Measurements from ENCODE around the gene ABHD14A. TPM values are rescaled to one million over a fixed set of nuclear protein-coding genes. Genes with fewer than 3 reads are reported as not detected.

ABHD14A gene
- polyA plus RNA-seq, 4 donors = 24.2 to 36.6 (median 29.8) TPM

DNA sequence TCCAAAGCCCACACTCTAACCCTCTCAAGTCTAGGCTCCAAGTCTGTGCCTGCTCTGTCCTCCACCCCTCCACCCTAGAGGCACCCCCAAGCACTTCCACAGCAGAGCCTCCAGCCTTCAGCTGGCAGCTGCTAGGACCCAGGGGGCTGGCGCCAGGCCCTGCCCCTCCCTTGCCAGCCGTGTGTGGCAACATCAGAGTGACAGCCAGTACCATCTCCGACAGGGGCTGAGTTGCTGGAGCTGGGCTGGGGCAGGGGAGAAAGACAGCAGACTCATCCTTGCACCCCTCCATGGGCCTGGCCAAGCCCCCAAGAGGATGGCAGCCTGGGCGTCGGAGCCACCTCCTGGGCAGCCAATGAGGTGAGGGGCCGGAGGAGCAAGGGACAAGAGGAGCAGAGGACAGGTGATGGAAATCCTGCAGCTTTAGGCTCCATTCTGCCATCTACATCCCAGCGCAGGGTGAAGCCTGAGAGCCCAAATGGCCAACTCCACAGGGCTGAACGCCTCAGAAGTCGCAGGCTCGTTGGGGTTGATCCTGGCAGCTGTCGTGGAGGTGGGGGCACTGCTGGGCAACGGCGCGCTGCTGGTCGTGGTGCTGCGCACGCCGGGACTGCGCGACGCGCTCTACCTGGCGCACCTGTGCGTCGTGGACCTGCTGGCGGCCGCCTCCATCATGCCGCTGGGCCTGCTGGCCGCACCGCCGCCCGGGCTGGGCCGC is 19.5 kb upstream of the ABHD14A start, which contains the start of gene GPR62:
TSS of gene GPR62 (plus strand) at position 207 of the 718 bp plus-strand sequence. CDS start at position 479, 272 bp downstream.
- no peak for DNase-seq (ENCODE audit: low read depth in 4 of 4, low spot score in 2 of 4)

DNA sequence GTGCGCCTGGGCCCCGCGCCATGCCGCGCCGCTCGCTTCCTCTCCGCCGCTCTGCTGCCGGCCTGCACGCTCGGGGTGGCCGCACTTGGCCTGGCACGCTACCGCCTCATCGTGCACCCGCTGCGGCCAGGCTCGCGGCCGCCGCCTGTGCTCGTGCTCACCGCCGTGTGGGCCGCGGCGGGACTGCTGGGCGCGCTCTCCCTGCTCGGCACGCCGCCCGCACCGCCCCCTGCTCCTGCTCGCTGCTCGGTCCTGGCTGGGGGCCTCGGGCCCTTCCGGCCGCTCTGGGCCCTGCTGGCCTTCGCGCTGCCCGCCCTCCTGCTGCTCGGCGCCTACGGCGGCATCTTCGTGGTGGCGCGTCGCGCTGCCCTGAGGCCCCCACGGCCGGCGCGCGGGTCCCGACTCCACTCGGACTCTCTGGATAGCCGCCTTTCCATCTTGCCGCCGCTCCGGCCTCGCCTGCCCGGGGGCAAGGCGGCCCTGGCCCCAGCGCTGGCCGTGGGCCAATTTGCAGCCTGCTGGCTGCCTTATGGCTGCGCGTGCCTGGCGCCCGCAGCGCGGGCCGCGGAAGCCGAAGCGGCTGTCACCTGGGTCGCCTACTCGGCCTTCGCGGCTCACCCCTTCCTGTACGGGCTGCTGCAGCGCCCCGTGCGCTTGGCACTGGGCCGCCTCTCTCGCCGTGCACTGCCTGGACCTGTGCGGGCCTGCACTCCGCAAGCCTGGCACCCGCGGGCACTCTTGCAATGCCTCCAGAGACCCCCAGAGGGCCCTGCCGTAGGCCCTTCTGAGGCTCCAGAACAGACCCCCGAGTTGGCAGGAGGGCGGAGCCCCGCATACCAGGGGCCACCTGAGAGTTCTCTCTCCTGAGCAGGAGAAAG is 18.7 kb upstream of the ABHD14A start:
- DNase-seq (ENCODE audit: low read depth in 4 of 4, low spot score in 2 of 4) = peak in 1 of 4 donors; percentile 41

DNA sequence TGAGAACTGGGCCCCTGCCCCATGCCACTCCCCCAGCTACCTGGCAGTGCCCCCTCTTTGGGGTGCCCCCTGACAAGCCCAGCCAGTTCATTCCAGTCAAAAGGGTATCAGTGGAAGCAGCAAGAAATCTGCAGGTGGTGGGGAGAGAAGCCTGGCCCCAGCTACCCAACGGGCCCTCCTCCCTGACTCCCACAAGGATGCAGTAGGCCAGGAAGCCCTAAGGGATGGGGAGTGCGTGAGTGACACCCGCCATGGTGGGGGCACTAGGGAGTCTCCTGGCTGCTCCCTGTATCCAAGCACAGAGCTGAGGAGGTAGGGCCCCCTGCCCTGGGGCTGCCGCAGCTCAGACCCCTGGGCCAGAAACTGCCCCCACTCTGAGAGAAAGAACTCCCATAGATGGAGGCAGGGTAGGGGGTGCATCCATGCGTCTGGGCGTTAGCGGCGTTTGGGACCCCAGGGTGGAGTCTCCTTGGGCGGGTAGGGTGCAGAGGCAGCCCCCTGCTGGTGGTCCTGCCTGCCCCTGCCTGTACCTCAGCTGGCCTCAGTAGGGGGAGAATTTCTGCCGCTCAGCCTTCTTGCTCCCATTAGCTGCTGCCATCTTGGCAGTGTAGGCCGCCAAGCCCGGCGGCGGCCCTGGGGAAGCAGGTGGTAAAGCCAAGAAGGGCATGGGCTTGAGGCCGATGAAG is 17.2 kb upstream of the ABHD14A start:
- no peak for DNase-seq (ENCODE audit: low read depth in 4 of 4, low spot score in 2 of 4)

DNA sequence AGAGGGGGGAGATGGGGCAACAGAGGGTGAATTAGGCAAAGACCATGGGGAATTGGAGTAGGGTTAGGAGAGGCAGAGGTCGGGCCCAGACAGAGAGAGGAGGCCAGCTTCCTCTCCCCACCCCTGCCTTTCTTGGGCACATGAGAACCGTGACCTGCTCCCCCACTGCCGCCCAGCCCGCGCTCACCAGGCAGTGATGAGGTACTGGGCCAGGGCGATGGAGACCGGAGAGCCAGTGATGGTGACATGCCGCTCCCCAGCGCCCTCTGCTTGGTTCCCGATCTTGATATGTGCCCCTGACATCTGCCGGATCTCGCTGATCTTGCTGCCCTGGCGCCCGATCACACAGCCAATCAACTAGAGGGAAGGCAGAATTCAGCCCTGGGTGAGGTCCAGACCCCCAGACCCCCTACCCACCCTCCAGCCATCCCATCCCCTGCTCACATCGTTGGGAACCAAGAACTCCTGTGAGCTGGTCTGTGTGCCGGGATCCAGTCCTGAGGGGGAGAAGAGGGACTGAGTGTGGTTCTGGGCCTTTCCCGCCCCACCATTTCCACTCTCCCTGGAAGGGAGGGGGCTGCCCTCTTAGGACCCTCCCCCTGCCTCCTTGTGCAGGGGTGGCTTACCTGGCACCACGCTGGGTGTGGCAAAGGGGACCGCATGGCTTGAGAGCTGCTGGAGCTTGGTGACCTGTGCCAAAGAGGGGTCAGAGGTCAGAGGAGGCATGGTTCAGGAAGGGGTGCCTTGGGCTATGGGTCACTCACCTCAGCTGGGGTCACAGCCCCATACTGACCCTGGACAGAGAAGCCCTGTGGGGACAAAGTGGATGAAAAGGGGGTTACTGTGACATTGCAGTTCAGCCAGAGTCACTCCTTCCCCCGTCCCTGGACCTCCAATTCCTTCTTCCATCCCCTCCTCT is 16.0 kb upstream of the ABHD14A start:
- DNase-seq (ENCODE audit: low read depth in 4 of 4, low spot score in 2 of 4) = no peak

- no peak for DNase-seq (ENCODE audit: low read depth in 4 of 4, low spot score in 2 of 4)
These were observed 15.2 kb upstream of the ABHD14A start for GRCh38 chr3:51959651-51960050.

GRCh38 chr3:51960386-51960785 is 14.5 kb upstream of the ABHD14A start:
- DNase-seq (ENCODE audit: low read depth in 4 of 4, low spot score in 2 of 4) = no peak

GRCh38 chr3:51961011-51961410 is 13.9 kb upstream of the ABHD14A start:
- no peak for DNase-seq (ENCODE audit: low read depth in 4 of 4, low spot score in 2 of 4)

DNA sequence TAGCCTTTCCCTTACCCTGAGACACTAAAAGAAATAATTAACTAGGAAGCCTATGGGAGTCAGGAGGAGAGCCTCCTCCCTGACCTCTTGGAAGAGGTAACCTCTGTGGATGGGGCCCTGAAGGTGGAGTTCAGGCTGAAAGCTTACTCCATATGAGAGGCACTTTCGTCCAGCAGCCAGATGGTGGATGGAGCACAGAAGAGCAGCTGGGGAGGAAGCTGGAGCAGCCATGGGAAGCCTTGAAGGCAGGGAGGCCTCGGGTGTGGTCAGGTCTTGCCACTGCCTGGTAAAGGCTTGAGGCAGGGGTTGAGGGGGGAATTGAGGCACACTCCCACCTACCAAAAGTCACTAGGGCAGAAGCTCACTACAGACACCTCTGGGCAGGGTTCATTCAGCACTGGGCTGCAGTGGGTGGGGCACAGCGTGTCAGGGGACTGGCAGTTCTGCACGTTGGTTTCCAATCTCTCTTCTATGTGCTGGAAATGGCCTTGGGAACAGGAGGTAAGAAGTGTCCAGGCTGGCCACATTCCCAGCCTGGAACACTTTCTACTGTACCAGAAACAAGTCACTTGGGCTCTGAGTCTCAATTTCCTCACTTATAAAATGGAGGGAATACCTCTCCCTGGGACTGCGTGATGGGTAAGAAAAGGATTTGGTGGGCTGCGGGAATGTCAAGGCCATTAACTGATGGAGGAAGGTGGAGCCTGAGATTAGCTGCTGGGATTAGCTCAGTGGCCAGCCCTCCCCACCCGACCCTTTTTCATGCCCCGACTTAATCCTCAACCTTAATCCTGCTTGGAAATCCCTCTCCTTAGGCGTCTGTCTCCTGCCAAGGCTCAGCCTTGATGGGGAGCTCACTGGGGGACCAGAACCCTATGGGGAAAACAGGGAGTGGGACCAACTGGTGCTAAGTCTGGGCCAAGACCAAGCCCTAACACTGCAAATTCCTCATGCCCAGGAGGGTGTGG is 13.0 kb upstream of the ABHD14A start:
- DNase-seq (ENCODE audit: low read depth in 4 of 4, low spot score in 2 of 4) = no peak

DNA sequence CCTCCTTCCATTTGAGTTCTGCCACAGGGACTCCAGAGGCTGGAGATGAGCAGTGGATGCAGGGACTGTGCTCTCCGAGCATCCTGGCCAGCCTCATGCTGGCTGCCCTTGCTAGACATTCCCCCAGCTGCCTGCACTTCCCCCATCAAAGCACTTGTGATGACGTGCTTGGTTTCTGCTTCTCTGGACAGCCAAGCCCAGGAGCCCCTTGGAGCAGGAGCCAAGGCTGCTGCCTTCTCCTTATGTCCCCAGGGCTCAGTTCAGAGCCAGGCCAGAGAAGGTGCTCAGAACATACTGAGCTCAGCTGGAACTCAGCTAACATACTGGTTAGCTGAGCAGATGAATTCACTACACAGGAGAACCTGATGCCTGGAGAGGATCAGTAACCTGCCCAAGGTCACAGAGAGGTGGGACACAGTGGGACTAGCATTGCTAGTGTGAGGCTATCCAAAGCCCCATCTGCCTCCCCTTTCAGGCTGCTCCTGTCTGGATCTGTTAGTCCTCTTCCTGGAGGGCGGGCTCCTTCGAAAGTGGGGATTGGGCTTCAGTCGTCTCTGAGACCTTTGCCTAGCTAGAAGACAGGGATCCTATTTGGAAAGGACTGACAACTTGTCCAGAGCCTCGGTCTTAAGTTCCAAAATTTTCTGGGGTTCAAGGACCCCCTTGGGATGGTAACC is 11.9 kb upstream of the ABHD14A start:
- no peak for DNase-seq (ENCODE audit: low read depth in 4 of 4, low spot score in 2 of 4)

- peak in 1 of 4 donors; percentile 51 for DNase-seq (ENCODE audit: low read depth in 4 of 4, low spot score in 2 of 4)
These were observed 10.9 kb upstream of the ABHD14A start for GRCh38 chr3:51963951-51964451.

GRCh38 chr3:51964521-51964920 is 10.3 kb upstream of the ABHD14A start:
- DNase-seq (ENCODE audit: low read depth in 4 of 4, low spot score in 2 of 4) = no peak

DNA sequence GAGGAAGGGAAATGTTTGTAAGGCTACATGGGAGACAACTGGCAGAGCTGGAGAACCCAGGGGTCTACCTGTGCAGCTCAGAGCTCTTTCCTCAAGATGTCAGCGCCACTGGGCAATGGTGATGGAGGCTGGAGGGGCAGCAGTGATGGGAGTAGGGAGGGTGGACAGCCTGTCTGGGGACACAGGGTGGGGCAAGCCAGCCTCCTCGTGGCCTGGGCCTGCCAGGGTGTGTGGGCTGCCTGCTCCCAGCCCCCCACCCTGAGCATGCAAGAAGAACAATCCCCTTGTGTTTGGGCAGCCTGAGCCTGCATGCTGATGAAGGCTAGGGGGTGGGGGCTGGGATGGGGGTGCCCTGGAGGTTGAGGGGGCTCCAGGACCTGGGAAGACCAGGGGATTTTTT is 8.8 kb upstream of the ABHD14A start:
- DNase-seq (ENCODE audit: low read depth in 4 of 4, low spot score in 2 of 4) = no peak

DNA sequence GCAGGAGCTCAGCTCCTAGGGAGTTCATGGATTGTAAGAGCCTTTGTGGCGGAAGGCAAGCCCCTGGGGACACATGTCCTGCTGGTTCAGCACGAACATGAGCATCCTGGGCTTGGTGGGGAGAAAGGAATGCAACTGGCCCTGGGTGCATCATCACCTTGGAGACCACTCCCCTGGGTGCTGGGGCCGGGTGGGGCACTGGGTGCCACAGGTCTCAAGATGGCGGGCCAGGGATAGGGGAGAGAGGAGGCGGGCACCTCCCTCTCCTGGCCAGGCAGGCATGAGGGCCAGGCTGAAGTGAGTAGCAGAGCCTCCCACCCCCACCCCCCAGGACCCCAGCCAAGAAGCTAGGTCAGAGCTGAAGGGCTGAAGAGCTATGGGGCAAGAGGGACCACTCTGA is 8.4 kb upstream of the ABHD14A start:
- no peak for DNase-seq (ENCODE audit: low read depth in 4 of 4, low spot score in 2 of 4)

DNA sequence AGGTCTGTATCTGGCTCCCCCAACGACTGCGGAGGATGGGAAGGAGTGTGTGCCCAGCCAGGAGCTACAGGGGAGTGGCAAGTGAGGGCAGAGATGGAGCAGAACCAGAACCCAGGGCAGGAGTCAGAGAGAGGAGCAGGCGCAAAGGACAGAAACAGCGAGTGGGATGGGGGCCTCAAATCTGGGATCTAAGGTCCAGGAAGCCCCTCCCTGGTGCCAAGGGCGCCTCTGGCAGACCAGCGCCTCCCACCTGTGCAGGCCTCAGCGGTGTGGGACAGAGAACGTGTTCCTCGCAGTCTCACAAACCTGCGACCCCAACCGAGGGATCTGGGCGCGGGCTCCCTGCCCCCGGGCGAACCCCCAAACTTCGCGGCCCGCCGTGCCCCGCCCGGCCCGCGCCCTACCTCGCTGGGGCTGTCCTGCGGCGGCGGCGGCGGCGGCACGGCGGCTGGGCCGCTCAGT is 7.9 kb upstream of the ABHD14A start:
- no peak for DNase-seq (ENCODE audit: low read depth in 4 of 4, low spot score in 2 of 4)

DNA sequence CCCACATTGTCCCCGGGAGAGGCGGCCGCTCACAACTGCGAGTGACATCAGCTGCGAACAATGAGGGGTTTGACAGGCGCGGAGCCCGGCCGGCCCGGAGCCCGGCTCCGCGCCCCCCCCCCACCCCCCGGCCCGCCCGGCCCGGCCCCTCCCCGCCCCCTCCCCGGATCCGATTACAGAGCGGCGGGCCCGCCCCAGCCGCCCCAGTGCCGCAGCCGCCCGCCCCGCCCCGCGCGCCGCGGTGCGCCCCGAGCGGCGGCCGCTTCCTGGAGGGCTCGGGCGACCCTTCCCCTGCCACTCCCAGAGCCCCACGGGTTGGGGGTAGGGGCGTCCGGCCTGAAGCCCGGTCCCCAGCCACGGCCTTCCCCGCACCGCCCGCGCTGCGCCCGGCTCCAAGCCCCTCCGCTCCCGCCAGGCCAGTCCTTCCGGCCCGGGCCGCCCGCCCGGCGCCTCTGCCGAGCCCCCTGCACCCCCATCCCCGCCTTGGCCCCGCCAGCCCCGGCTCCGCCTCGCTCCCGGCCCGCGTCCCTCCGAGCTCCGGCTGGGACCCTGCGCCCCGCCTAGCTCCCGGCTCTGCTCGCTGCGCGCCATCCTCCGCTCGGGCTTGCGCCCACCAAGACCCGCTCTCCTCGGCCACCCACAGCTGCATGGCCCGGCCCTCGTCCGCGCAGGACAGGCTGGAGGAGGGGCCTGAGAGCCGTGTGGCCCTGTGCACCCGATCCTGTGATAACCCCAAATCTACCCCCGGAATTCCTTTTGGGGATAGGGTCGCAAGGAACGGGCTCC is 7.3 kb upstream of the ABHD14A start, which contains the start of gene PCBP4:
TSS of gene PCBP4 (minus strand) at position 71 of the 786 bp plus-strand sequence. CDS start 6,214 bp downstream, outside the sequence.
- DNase-seq (ENCODE audit: low read depth in 4 of 4, low spot score in 2 of 4) = peak in 1 of 4 donors; percentile 45

DNA sequence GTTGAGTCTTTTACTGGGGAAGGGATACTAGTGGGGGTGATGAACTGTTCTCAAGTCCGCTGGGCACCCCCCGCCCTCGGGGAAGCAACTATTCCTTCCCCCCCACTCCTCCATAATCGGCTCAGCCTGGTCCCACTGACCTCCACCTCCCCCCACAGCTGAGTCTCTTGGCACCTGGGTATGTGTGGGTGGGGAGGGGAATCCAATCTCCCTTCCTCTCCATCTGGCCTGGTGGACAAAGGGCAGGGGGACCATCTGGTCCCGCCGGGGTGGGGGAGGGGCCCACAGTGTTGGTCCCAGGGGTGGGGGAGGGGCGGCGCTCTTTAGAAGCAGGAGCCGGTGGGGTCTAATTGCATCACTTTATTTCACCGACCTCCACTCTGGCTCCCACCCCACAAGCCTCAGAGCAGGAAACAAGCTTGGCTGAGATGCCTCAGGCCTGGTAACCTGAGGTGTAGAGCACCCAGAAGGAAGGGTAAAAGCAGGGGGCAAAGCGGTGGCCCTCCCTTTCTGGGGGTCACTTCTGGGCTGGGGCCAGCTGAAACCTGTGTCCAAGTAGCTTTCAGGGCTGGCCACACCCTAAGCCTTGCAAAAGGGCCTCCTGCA is 6.6 kb upstream of the ABHD14A start:
- DNase-seq (ENCODE audit: low read depth in 4 of 4, low spot score in 2 of 4) = peak in 2 of 4 donors; percentile 34 to 40
